OCI-LY7 (cell line): ENCODE data around the gene EXOC4. TPM values are rescaled to one million over a fixed set of nuclear protein-coding genes. Genes with fewer than 3 reads are reported as not detected.

Source experiments
- BruUV-seq: library from RNA; stranded (reverse); fragments of 400-500 nt; replicated peaks from 2 replicates; lab custom pipeline; 2021; lab: Mats Ljungman, UMichigan
- CTCF ChIA-PET: fragments of 300-600 bp; sonication (Branson Sonifier 250); formaldehyde crosslinking; loops from one replicate; lab custom pipeline; 2022; ENCODE audit warnings: antibody characterized with exemption; ENCODE audit not compliant: unreplicated experiment; lab: Charles Lee
- POLR2A ChIA-PET: fragments of 300-600 bp; sonication (Branson Sonifier 250); formaldehyde crosslinking; loops from one replicate; lab custom pipeline; 2022; ENCODE audit warnings: antibody characterized with exemption; lab: Charles Lee
- DNase-seq: peaks from one replicate; pipeline ENCODE4 v3.0.0-alpha.2; 2015; ENCODE audit warnings: low spot score
- H2AFZ ChIP-seq: fragments of 200-600 bp; sonication (generic), shearing (Covaris generic); 2 replicates; pipeline ENCODE4 v1.6.1; 2014; ENCODE audit warnings: mild to moderate bottlenecking, antibody characterized with exemption, low read length, moderate library complexity
- H3K27ac ChIP-seq: fragments of 200-600 bp; sonication (generic); 2 replicates; pipeline ENCODE4 v1.5.1; 2014; ENCODE audit warnings: mixed run types, low read depth, mild to moderate bottlenecking, moderate library complexity, low read length, inconsistent platforms; ENCODE audit not compliant: poor library complexity, severe bottlenecking
- H3K36me3 ChIP-seq: fragments of 200-600 bp; sonication (generic); 2 replicates; pipeline ENCODE4 v1.6.1; 2014; ENCODE audit warnings: mild to moderate bottlenecking, antibody characterized with exemption, low read length, moderate library complexity, mixed read lengths; ENCODE audit not compliant: insufficient read depth
- H3K4me1 ChIP-seq: fragments of 200-600 bp; sonication (generic); 2 replicates; pipeline ENCODE4 v1.5.1; 2014; ENCODE audit warnings: mild to moderate bottlenecking, low read length; ENCODE audit not compliant: insufficient read depth, poor library complexity, severe bottlenecking
- H3K4me2 ChIP-seq: fragments of 200-600 bp; sonication (generic); 2 replicates; pipeline ENCODE4 v1.6.1; 2014; ENCODE audit warnings: mild to moderate bottlenecking, low read length
- H3K4me3 ChIP-seq: fragments of 200-600 bp; sonication (generic); 2 replicates; pipeline ENCODE4 v1.5.1; 2014; ENCODE audit warnings: mild to moderate bottlenecking, low read depth, low read length; ENCODE audit not compliant: poor library complexity, severe bottlenecking
- H3K79me2 ChIP-seq: fragments of 200-600 bp; sonication (generic); 2 replicates; pipeline ENCODE4 v1.6.1; 2016; ENCODE audit warnings: low read depth, mild to moderate bottlenecking, low read length, moderate library complexity, mixed read lengths; ENCODE audit not compliant: insufficient read depth
- H3K9me2 ChIP-seq: fragments of 200-600 bp; sonication (generic); 2 replicates; pipeline ENCODE4 v1.6.1; 2016; ENCODE audit warnings: mild to moderate bottlenecking, low read length, mixed read lengths; ENCODE audit not compliant: insufficient read depth
- H3K9me3 ChIP-seq: fragments of 200-600 bp; sonication (generic); 2 replicates; pipeline ENCODE4 v1.6.1; 2014; ENCODE audit warnings: mild to moderate bottlenecking, mixed run types, low read length, mixed read lengths
- H4K20me1 ChIP-seq: fragments of 200-600 bp; sonication (generic); 2 replicates; pipeline ENCODE4 v1.6.1; 2014; ENCODE audit warnings: mild to moderate bottlenecking, antibody characterized with exemption, low read length, moderate library complexity, mixed read lengths; ENCODE audit not compliant: insufficient read depth
- CTCF ChIP-seq: fragments of 200-600 bp; sonication (generic); conservative IDR thresholded peaks from 2 replicates; pipeline ENCODE4 v1.5.1; 2014; ENCODE audit warnings: mild to moderate bottlenecking, antibody characterized with exemption, low read length, moderate library complexity, mixed read lengths
- EZH2phosphoT487 ChIP-seq: fragments of 200-600 bp; sonication (generic); IDR thresholded peaks from 2 replicates; pipeline ENCODE4 v1.6.1; 2018; ENCODE audit warnings: low read depth, borderline replicate concordance, mild to moderate bottlenecking, mixed run types, antibody characterized with exemption, low read length, moderate library complexity, mixed read lengths
- intact Hi-C: fragments of 100-400 bp; cut with micrococcal nuclease; formaldehyde crosslinking; loops from one replicate; pipeline ENCODE4 v1.10.0; 2022; ENCODE audit not compliant: unreplicated experiment
- total RNA-seq, 2 experiments: library from RNA; depleted of rRNA in 1 of 2; stranded (reverse); fragments of >200 nt in 1 of 2; shearing (Covaris generic) in 1 of 2; gene quantifications; 2 replicates each; pipeline ENCODE4 v1.2.3, GENCODE V29; 2014 to 2022

EXOC4 gene
- total RNA-seq, 2 experiments from 2014 or later, result 75.1 to 93.2 TPM

GRCh38 chr7:133820584-133820983 lies 567.7 kb downstream of the EXOC4 start:
- Histone ChIP-seq H4K20me1 (no peaks in the 10 kb centered on the region), H2AFZ (no peak overlapping the region), H3K4me2 (no peak overlapping the region), H3K4me3 (no peak overlapping the region), H3K9me3 (no peaks in the 10 kb centered on the region), H3K4me1 (no peaks in the 10 kb centered on the region), H3K27ac (no peak overlapping the region), H3K79me2 (no peaks in the 10 kb centered on the region), H3K9me2 (no peaks in the 10 kb centered on the region), H3K36me3 (no peaks in the 10 kb centered on the region)
- TF ChIP-seq CTCF (no peak), EZH2phosphoT487 (no peak)
- no peak for DNase-seq
- intact Hi-C loops, result no loop called here
- no TSS peak for BruUV-seq
- ChIA-PET CTCF (no interaction called here), POLR2A (interaction anchor here (0.7 kb wide), 1 partner anchor 120 kb away, joined by 3 read pairs; no protein-coding TSS in a partner anchor)

GRCh38 chr7:133821171-133821570 lies 568.3 kb downstream of the EXOC4 start:
- H3K27ac ChIP-seq, result no peak overlapping the region
- no TSS peak for BruUV-seq
- no peak overlapping the region for H2AFZ ChIP-seq
- H3K4me1 ChIP-seq, result no peaks in the 10 kb centered on the region
- ChIA-PET CTCF (no interaction called here), POLR2A (no interaction called here)
- no peak for TF ChIP-seq EZH2phosphoT487
- no peak for TF ChIP-seq CTCF
- no peaks in the 10 kb centered on the region for H3K9me3 ChIP-seq
- DNase-seq, result no peak
- no peaks in the 10 kb centered on the region for H4K20me1 ChIP-seq
- no peaks in the 10 kb centered on the region for H3K79me2 ChIP-seq
- H3K9me2 ChIP-seq, result no peaks in the 10 kb centered on the region
- no peak overlapping the region for H3K4me3 ChIP-seq
- H3K36me3 ChIP-seq, result no peaks in the 10 kb centered on the region
- intact Hi-C loops, result no loop called here
- H3K4me2 ChIP-seq, result no peak overlapping the region

- Histone ChIP-seq H2AFZ (no peak overlapping the region), H3K79me2 (no peaks in the 10 kb centered on the region), H4K20me1 (no peaks in the 10 kb centered on the region), H3K27ac (no peak overlapping the region), H3K9me3 (no peaks in the 10 kb centered on the region), H3K4me1 (no peaks in the 10 kb centered on the region), H3K36me3 (no peaks in the 10 kb centered on the region), H3K4me2 (no peak overlapping the region), H3K4me3 (no peak overlapping the region), H3K9me2 (no peaks in the 10 kb centered on the region)
- intact Hi-C loops, result no loop called here
- ChIA-PET POLR2A (no interaction called here), CTCF (no interaction called here)
- TF ChIP-seq EZH2phosphoT487 (no peak), CTCF (no peak)
- no peak for DNase-seq
- BruUV-seq, result no TSS peak
These were observed 569.2 kb downstream of the EXOC4 start for GRCh38 chr7:133822001-133822641.
